ENCODE results near the gene KIF13A. TPM values are rescaled to one million over a fixed set of nuclear protein-coding genes. Genes with fewer than 3 reads are reported as not detected.

KIF13A gene
- total and polyA plus RNA-seq, 3 donors from 2014 or later: 20.8 to 28.7 (median 27.7) TPM

DNA sequence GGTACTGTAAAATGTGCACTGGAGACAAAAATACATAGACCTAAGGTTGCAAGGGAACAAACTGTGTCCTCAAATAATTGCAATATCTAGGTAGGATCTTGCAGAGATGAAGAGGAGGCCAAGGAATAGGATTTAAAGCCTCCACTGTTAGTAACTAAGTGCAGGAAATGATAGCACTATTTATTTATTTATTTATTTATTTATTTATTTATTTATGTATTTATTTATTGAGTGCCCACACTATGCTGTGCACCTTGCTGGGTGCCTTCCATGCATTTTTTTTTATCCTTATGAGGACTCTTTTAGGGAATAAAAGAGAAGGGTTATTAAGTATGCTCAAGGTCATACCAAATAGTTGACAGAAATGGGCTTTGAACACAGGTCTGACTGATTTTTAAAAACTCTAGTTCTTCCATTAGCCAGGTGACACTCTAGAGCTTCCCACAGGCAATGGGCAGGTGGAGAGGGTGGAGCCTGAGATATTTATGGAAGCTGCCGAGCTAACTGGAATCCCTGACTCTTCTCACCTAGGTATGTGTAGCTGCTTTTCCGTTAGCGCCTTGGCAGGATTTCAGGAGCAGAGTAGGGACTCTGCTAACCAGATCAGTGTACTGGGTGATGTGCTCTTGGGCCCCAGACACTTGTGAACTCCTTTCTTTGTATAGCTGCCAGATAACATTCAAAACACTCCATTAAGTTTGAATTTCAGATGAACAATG is 268.0 kb downstream of the KIF13A start:
- Histone ChIP-seq H3K36me3 (ENCODE audit: low read depth, missing control alignments) (no peaks in the 10 kb centered on the region), H3K27ac (no peak overlapping the region), H3K4me3 (no peak overlapping the region), H3K4me1 (no peaks in the 10 kb centered on the region), H3K27me3 (no peaks in the 10 kb centered on the region), H3K9me3 (no peaks in the 10 kb centered on the region)
- no peak for DNase-seq
- TF ChIP-seq, protein P1, sequence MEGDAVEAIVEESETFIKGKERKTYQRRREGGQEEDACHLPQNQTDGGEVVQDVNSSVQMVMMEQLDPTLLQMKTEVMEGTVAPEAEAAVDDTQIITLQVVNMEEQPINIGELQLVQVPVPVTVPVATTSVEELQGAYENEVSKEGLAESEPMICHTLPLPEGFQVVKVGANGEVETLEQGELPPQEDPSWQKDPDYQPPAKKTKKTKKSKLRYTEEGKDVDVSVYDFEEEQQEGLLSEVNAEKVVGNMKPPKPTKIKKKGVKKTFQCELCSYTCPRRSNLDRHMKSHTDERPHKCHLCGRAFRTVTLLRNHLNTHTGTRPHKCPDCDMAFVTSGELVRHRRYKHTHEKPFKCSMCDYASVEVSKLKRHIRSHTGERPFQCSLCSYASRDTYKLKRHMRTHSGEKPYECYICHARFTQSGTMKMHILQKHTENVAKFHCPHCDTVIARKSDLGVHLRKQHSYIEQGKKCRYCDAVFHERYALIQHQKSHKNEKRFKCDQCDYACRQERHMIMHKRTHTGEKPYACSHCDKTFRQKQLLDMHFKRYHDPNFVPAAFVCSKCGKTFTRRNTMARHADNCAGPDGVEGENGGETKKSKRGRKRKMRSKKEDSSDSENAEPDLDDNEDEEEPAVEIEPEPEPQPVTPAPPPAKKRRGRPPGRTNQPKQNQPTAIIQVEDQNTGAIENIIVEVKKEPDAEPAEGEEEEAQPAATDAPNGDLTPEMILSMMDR (IDR thresholded peaks at IDR 0.05): no peak
- no peak for TF ChIP-seq POLR2A (IDR thresholded peaks at IDR 0.05)
- 61 to 73% methylated on average over 3 of the region's 3 CpGs for WGBS, 2 donors
- intact Hi-C loops (cut with DNase I; ENCODE audit: low total_unique reads): no loop called here

- Histone ChIP-seq H3K4me3 (no peak overlapping the region), H3K27ac (no peak overlapping the region), H3K27me3 (no peaks in the 10 kb centered on the region), H3K4me1 (no peaks in the 10 kb centered on the region), H3K9me3 (no peaks in the 10 kb centered on the region), H3K36me3 (ENCODE audit: low read depth, missing control alignments) (no peaks in the 10 kb centered on the region)
- no peak for TF ChIP-seq POLR2A (IDR thresholded peaks at IDR 0.05)
- TF ChIP-seq, protein P1 (IDR thresholded peaks at IDR 0.05): no peak
- no peak for DNase-seq
- intact Hi-C loops (cut with DNase I; ENCODE audit: low total_unique reads): no loop called here
- WGBS, 2 donors: 72 to 74% methylated on average over 2 of the region's 2 CpGs
Measured at GRCh38 chr6:17716221-17716620, 271.2 kb downstream of the KIF13A start.

DNA sequence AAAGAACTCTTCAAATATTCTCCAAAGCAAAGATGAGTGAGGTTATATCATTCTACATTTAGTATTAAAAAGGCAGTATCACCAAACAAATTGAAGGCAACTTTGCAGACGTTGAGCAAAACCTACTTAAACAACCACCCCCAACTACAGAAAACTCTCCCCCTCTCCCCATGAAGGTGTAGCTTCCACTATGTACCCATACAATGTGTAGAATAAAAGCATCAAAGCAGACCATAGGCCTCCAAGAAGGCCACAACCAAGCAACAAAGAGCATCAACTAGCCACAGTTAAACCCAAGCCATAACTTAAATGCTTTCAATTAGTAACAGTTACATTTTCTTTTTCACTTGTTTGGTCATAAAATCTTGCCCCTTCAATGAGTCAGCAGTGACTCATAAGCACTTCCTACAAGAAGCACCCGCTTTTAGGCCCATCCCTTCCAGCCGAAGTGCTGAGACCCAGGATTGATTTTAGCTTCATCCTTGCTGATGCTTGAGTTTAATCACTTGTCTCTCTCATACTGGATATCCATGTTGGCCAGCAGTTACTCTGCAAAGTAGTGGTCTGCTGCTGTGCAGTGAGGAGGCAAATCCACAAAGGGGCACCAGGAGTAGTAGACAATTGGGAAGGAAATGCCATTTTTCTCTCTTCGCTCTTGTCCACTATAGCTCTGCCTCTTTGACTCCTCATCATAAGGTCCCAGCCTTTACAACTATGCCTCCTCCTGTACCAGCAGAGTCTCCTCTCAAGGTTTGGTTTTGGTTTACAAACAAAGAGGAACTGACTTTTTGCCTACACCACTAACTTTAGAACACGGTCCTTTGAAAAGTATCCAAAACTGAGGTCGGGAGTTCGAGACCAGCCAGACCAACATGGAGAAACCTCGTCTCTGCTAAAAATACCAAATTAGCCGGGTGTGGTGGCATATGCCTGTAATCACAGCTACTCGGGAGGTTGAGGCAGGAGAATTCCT is 272.3 kb downstream of the KIF13A start:
- DNase-seq: no peak
- TF ChIP-seq, protein P1 (IDR thresholded peaks at IDR 0.05): no peak
- no peak for TF ChIP-seq POLR2A (IDR thresholded peaks at IDR 0.05)
- WGBS, 2 donors: 75 to 79% methylated on average over 10 of the region's 10 CpGs

DNA sequence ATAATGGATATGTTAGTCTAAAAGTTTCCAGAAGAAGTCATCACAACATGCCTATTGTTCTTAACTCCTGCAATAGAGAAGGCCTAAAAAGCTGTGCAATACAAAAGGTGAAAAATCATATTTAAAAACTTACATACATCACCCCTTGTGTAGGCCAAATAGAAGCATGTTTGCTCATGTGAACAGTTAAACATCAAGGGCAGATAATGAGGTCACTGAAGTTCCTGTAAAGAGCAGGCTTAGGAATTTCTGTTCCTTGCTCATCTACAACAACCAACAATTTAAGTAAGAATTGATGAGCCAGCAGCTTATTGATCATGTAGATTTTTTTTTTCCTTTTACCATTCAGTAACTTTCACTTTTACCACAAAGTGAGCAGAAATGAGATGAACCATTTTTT is 273.3 kb downstream of the KIF13A start:
- DNase-seq: no peak
- no peaks in the 10 kb centered on the region for H3K27me3 ChIP-seq
- TF ChIP-seq, protein P1 (IDR thresholded peaks at IDR 0.05): no peak
- no peak for TF ChIP-seq POLR2A (IDR thresholded peaks at IDR 0.05)
- intact Hi-C loops (cut with DNase I; ENCODE audit: low total_unique reads): no loop called here
- H3K36me3 ChIP-seq (ENCODE audit: low read depth, missing control alignments): no peaks in the 10 kb centered on the region
- no peaks in the 10 kb centered on the region for H3K9me3 ChIP-seq
- H3K4me1 ChIP-seq: no peaks in the 10 kb centered on the region
- no peak overlapping the region for H3K4me3 ChIP-seq
- H3K27ac ChIP-seq: no peak overlapping the region

More for the DNA sequence above, 272.3 kb downstream of the KIF13A start:
- intact Hi-C loops (cut with DNase I; ENCODE audit: low total_unique reads): no loop called here
- no peaks in the 10 kb centered on the region for H3K36me3 ChIP-seq (ENCODE audit: low read depth, missing control alignments)
- H3K9me3 ChIP-seq: no peaks in the 10 kb centered on the region
- H3K27me3 ChIP-seq: no peaks in the 10 kb centered on the region
- no peak overlapping the region for H3K27ac ChIP-seq
- no peaks in the 10 kb centered on the region for H3K4me1 ChIP-seq
- H3K4me3 ChIP-seq: no peak overlapping the region
